H1 (cell line): ENCODE results near the gene MALT1. TPM values are rescaled to one million over a fixed set of nuclear protein-coding genes. Genes with fewer than 3 reads are reported as not detected.

Source experiments
- CTCF ChIA-PET: fragments of 300-600 bp; sonication (Branson Sonifier 250); formaldehyde crosslinking; loops from one replicate; lab custom pipeline; 2021; ENCODE audit not compliant: partially characterized antibody; lab: Charles Lee
- POLR2A ChIA-PET: fragments of 300-600 bp; sonication (Branson Sonifier 250); formaldehyde crosslinking; loops from one replicate; lab custom pipeline; 2021; ENCODE audit warnings: inconsistent platforms; ENCODE audit not compliant: partially characterized antibody; lab: Charles Lee
- DNase-seq, 2 experiments: peaks; one replicate each; pipeline versions ENCODE4 v3.0.0 to v3.0.0-alpha.2; 2010 to 2022; ENCODE audit warnings: low spot score in 2 of 2, low read depth in 1 of 2, mixed read lengths in 1 of 2
- FAIRE-seq: peaks from 2 replicates; lab custom pipeline; 2011; peaks lifted over from hg19 to GRCh38; lab: Jason Lieb, UNC
- H2AFZ ChIP-seq: 2 replicates; pipeline ENCODE4 v1.8.1; 2012; ENCODE audit warnings: low read length, inconsistent platforms
- H2AK5ac ChIP-seq: 2 replicates; pipeline ENCODE4 v1.6.1; 2013; ENCODE audit warnings: low read depth, low read length
- H2BK120ac ChIP-seq: replicated peaks from 2 replicates; pipeline ENCODE3; 2013; ENCODE audit warnings: low read depth, low read length, inconsistent platforms
- H2BK12ac ChIP-seq: 2 replicates; pipeline ENCODE4 v1.6.1; 2013; ENCODE audit warnings: low read depth, low read length
- H2BK15ac ChIP-seq: 2 replicates; pipeline ENCODE4 v1.6.1; 2013; ENCODE audit warnings: low read length
- H2BK20ac ChIP-seq: 2 replicates; pipeline ENCODE4 v1.6.1; 2013; ENCODE audit warnings: low read length
- H2BK5ac ChIP-seq: 2 replicates; pipeline ENCODE4 v1.6.1; 2013; ENCODE audit warnings: low read depth, low read length
- H3K14ac ChIP-seq: 2 replicates; pipeline ENCODE4 v1.6.1; 2013; ENCODE audit warnings: inconsistent platforms; ENCODE audit not compliant: insufficient read length
- H3K18ac ChIP-seq: 2 replicates; pipeline ENCODE4 v1.6.1; 2013; ENCODE audit warnings: low read length; ENCODE audit errors: extremely low read depth
- H3K23ac ChIP-seq: 2 replicates; pipeline ENCODE4 v1.6.1; 2013; ENCODE audit warnings: inconsistent platforms; ENCODE audit not compliant: insufficient read length
- H3K23me2 ChIP-seq: 2 replicates; pipeline ENCODE4 v1.6.1; 2013; ENCODE audit warnings: low read depth, low read length
- H3K27ac ChIP-seq: 2 replicates; pipeline ENCODE4 v1.6.1; 2011; ENCODE audit warnings: low read depth, low read length, inconsistent platforms
- H3K27me3 ChIP-seq, 4 experiments: replicated peaks in 1 of 4; 1 replicate in 1 of 4; 2 replicates in 3 of 4; pipeline versions ENCODE4 v1.6.1 to v1.8.1; 2011 to 2013; ENCODE audit warnings: low read length in 3 of 4, mild to moderate bottlenecking in 3 of 4, inconsistent platforms in 2 of 4, mixed read lengths in 2 of 4, moderate library complexity in 1 of 4; ENCODE audit not compliant: control insufficient read depth in 3 of 4, insufficient read depth in 3 of 4; ENCODE audit errors: extremely low read depth in 1 of 4
- H3K36me3 ChIP-seq, 4 experiments: 2 replicates each; pipeline versions ENCODE4 v1.6.1 to v1.8.1; 2011 to 2013; ENCODE audit warnings: mild to moderate bottlenecking in 4 of 4, low read length in 3 of 4, moderate library complexity in 2 of 4, control low read depth in 1 of 4, inconsistent platforms in 1 of 4; ENCODE audit not compliant: insufficient read depth in 4 of 4, control insufficient read depth in 2 of 4
- H3K4ac ChIP-seq: replicated peaks from 2 replicates; pipeline ENCODE3; 2013; ENCODE audit warnings: low read length, low read depth, mixed read lengths, inconsistent platforms; ENCODE audit not compliant: insufficient read length
- H3K4me1 ChIP-seq, 4 experiments: replicated peaks in 1 of 4; 1 replicate in 1 of 4; 2 replicates in 3 of 4; pipeline versions ENCODE4 v1.6.1 to v1.8.1; 2011 to 2013; ENCODE audit warnings: low read length in 3 of 4, inconsistent platforms in 2 of 4, mixed read lengths in 1 of 4; ENCODE audit not compliant: insufficient read depth in 4 of 4, control insufficient read depth in 3 of 4
- H3K4me2 ChIP-seq, 2 experiments: 2 replicates each; pipeline versions ENCODE4 v1.6.1 to v1.8.1; 2011 to 2013; ENCODE audit warnings: low read depth in 2 of 2, low read length in 2 of 2, control low read depth in 1 of 2, inconsistent platforms in 1 of 2, mild to moderate bottlenecking in 1 of 2; ENCODE audit not compliant: insufficient read depth in 1 of 2
- H3K4me3 ChIP-seq, 4 experiments: fragments of 200-600, 300-600 bp in 1 of 4; sonication (generic), shearing (Covaris generic), sonication (Bioruptor Twin) in 1 of 4; 2 replicates each; pipeline versions ENCODE4 v1.5.1 to v1.8.1; 2011 to 2016; ENCODE audit warnings: low read length in 4 of 4, low read depth in 3 of 4, control low read depth in 2 of 4, inconsistent platforms in 2 of 4, mild to moderate bottlenecking in 2 of 4, mixed read lengths in 1 of 4, moderate library complexity in 1 of 4; ENCODE audit not compliant: insufficient read depth in 2 of 4; ENCODE audit errors: extremely low read depth in 1 of 4
- H3K56ac ChIP-seq: replicated peaks from 2 replicates; pipeline ENCODE3; 2013; ENCODE audit warnings: low read depth, mild to moderate bottlenecking, mixed read lengths, low read length, inconsistent platforms; ENCODE audit not compliant: insufficient read length
- H3K79me1 ChIP-seq: 2 replicates; pipeline ENCODE4 v1.6.1; 2013; ENCODE audit warnings: low read depth, low read length, control low read depth
- H3K79me2 ChIP-seq, 2 experiments: 2 replicates each; pipeline versions ENCODE4 v1.6.1 to v1.8.1; 2012 to 2013; ENCODE audit warnings: low read length in 2 of 2, mild to moderate bottlenecking in 2 of 2, inconsistent platforms in 1 of 2; ENCODE audit not compliant: insufficient read depth in 2 of 2, control insufficient read depth in 1 of 2
- H3K9ac ChIP-seq, 4 experiments: replicated peaks in 1 of 4; 1 replicate in 1 of 4; 2 replicates in 3 of 4; pipeline versions ENCODE4 v1.6.1 to v1.8.1; 2011 to 2013; ENCODE audit warnings: low read depth in 3 of 4, low read length in 3 of 4, control low read depth in 2 of 4, mild to moderate bottlenecking in 2 of 4, moderate library complexity in 2 of 4, inconsistent platforms in 1 of 4; ENCODE audit errors: extremely low read depth in 1 of 4
- H3K9me3 ChIP-seq, 2 experiments: 2 replicates each; pipeline versions ENCODE4 v1.6.1 to v1.8.1; 2012 to 2013; ENCODE audit warnings: mild to moderate bottlenecking in 2 of 2, moderate library complexity in 2 of 2, control low read depth in 1 of 2, inconsistent platforms in 1 of 2, low read depth in 1 of 2, low read length in 1 of 2, mixed read lengths in 1 of 2; ENCODE audit not compliant: insufficient read depth in 2 of 2
- H4K20me1 ChIP-seq, 2 experiments: replicated peaks in 1 of 2; 2 replicates each; pipeline versions ENCODE3 to v1.8.1; 2011 to 2013; ENCODE audit warnings: inconsistent platforms in 2 of 2, low read length in 2 of 2, mild to moderate bottlenecking in 1 of 2; ENCODE audit not compliant: insufficient read depth in 2 of 2, control insufficient read depth in 1 of 2
- H4K5ac ChIP-seq: 2 replicates; pipeline ENCODE4 v1.6.1; 2013; ENCODE audit warnings: low read length, low read depth, mixed read lengths, inconsistent platforms; ENCODE audit not compliant: insufficient read length
- H4K8ac ChIP-seq: 2 replicates; pipeline ENCODE4 v1.8.0; 2013; ENCODE audit warnings: mild to moderate bottlenecking, moderate library complexity, low read length, inconsistent platforms; ENCODE audit not compliant: insufficient read depth; ENCODE audit errors: extremely low read depth
- H4K91ac ChIP-seq: replicated peaks from 2 replicates; pipeline ENCODE3; 2013; ENCODE audit warnings: low read length, mixed read lengths, inconsistent platforms; ENCODE audit not compliant: insufficient read length
- BCL11A ChIP-seq, 2 experiments: IDR thresholded peaks; one replicate each; pipeline ENCODE4 v1.6.1; 2011; ENCODE audit warnings: low read depth in 2 of 2, low read length in 2 of 2, mild to moderate bottlenecking in 2 of 2
- CHD1 ChIP-seq: IDR thresholded peaks from 2 replicates; pipeline ENCODE4 v1.6.1; 2012; ENCODE audit warnings: low read depth, low read length, improper control_type of control experiment
- CHD2 ChIP-seq: IDR thresholded peaks from 2 replicates; pipeline ENCODE4 v1.6.1; 2012; ENCODE audit warnings: low read length, improper control_type of control experiment
- KDM1A ChIP-seq: fragments of 200-600, 300-600 bp; sonication (generic); IDR thresholded peaks from 2 replicates; pipeline ENCODE4 v1.7.1; 2016; ENCODE audit warnings: mild to moderate bottlenecking, low read length, borderline replicate concordance
- KDM4A ChIP-seq: IDR thresholded peaks from one replicate; pipeline ENCODE4 v1.7.1; 2012; ENCODE audit warnings: low read depth, mild to moderate bottlenecking, moderate library complexity, low read length, inconsistent platforms; ENCODE audit not compliant: severe bottlenecking
- MAFK ChIP-seq: IDR thresholded peaks from 2 replicates; pipeline ENCODE4 v1.6.1; 2012; ENCODE audit warnings: low read depth, mild to moderate bottlenecking, improper control_type of control experiment, low read length
- POLR2AphosphoS5 ChIP-seq: IDR thresholded peaks from 2 replicates; pipeline ENCODE4 v1.6.1; 2011; ENCODE audit warnings: low read depth, low read length
- POU5F1 ChIP-seq: IDR thresholded peaks from 2 replicates; pipeline ENCODE4 v1.6.1; 2011; ENCODE audit warnings: low read depth, mild to moderate bottlenecking, low read length, moderate library complexity
- RFX5 ChIP-seq: IDR thresholded peaks from 2 replicates; pipeline ENCODE4 v1.6.1; 2011; ENCODE audit warnings: low read depth, low read length, improper control_type of control experiment, borderline replicate concordance
- SP4 ChIP-seq: IDR thresholded peaks from 2 replicates; pipeline ENCODE4 v1.6.1; 2012; ENCODE audit warnings: low read length, inconsistent platforms
- SRF ChIP-seq: IDR thresholded peaks from 2 replicates; pipeline ENCODE4 v1.6.1; 2011; ENCODE audit warnings: mild to moderate bottlenecking, low read depth, low read length, moderate library complexity
- WGBS, 2 experiments: shearing (Covaris generic) in 1 of 2; methylation state at CpG; one replicate each; pipeline versions ENCODE4 v1.1.6 to v1.1.7; 2013 to 2015; ENCODE audit warnings: low lambda C conversion rate in 2 of 2, mixed read lengths in 2 of 2, inconsistent platforms in 1 of 2, low coverage in 1 of 2, missing lambda C conversion rate in 1 of 2; ENCODE audit not compliant: insufficient replicate concordance in 2 of 2, insufficient coverage in 1 of 2, insufficient read length in 1 of 2; ENCODE audit errors: extremely low coverage in 1 of 2, missing lambda C conversion rate in 1 of 2; 5-methylcytosine and 5-hydroxymethylcytosine counted together
- polyA plus RNA-seq, 7 experiments: library from polyadenylated mRNA; depleted of rRNA in 3 of 7; stranded (reverse) in 5 of 7; unstranded in 2 of 7; fragments of >200 nt in 5 of 7; fragments of 200-250 nt in 2 of 7; gene quantifications; 1 replicate in 5 of 7; 2 replicates in 1 of 7; 4 replicates in 1 of 7; pipeline versions ENCODE4 v1.2.1 to v1.2.3, GENCODE V29; 2011 to 2013; ENCODE audit warnings: missing spikeins in 2 of 7, mixed read lengths in 2 of 7
- total RNA-seq: library from RNA; stranded (reverse); fragmentation: NEBNext Ultra II Directional; extraction: Animal tissue kit (Norgen Biotek cat#: 25700); gene quantifications from 2 replicates; pipeline ENCODE4 v1.2.1, GENCODE V29; 2021
- TF ChIP-seq, protein P1 (sequence below): IDR thresholded peaks from 2 replicates; pipeline ENCODE4 v1.6.1; 2011; ENCODE audit warnings: low read depth, mild to moderate bottlenecking, low read length; ENCODE audit not compliant: insufficient read depth
- TF ChIP-seq, protein P2 (sequence below): IDR thresholded peaks from 2 replicates; pipeline ENCODE4 v1.6.1; 2012; ENCODE audit warnings: inconsistent platforms

MALT1 gene
- total and polyA plus RNA-seq, 2 of the 8 experiments (the other 6 are each of a cell fraction or from before 2014, with no cell fraction given), result 10.7 to 25.9 TPM

DNA sequence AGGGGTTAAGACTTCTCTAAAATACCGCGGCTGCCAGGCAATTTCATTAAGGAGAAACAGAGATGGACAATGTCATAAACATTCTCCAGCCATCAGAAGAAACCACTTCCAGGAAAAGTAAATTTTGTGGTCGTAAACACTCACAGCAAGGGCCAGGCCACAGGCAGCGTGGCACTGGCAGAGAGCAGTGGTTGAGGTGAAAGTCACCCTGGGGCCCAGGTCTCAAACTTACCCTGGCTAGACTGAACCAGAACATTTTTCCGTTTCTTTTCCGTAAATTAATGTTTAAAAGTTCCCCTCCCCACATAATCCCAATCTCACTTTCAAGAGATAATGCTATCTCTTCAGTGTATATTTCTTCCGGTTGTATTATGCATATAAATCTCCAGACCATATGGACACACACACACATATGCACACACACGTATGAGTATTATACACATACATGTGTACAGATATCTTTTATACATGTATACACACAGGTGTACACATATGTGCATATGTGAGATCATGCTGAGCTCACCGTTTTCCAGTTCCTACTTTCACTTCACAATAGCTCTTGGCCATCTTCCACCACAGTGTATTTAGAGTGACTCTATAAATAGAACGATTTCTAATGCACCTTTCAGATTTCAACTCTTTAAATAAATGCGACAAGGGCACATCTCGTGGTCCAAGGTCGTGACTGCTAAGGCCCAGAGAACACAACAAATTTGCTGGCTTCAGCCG lies 90.1 kb downstream of the MALT1 start:
- POLR2A ChIA-PET, result no interaction called here
- no peak overlapping the region for H2AK5ac ChIP-seq
- H3K36me3 ChIP-seq, result no peaks in the 10 kb centered on the region
- H3K79me1 ChIP-seq, result no peaks in the 10 kb centered on the region
- TF ChIP-seq SRF (no peak), RFX5 (no peak), SP4 (no peak), KDM1A (no peak), POU5F1 (no peak), MAFK (no peak), CHD2 (no peak), KDM4A (no peak), POLR2AphosphoS5 (no peak), CHD1 (no peak), BCL11A (IDR thresholded peaks at IDR 0.05; ENCODE audit: low read depth in 2 of 2, low read length in 2 of 2) (no peak)
- TF ChIP-seq, protein P1, sequence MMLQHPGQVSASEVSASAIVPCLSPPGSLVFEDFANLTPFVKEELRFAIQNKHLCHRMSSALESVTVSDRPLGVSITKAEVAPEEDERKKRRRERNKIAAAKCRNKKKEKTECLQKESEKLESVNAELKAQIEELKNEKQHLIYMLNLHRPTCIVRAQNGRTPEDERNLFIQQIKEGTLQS, result no peak
- TF ChIP-seq, protein P2, sequence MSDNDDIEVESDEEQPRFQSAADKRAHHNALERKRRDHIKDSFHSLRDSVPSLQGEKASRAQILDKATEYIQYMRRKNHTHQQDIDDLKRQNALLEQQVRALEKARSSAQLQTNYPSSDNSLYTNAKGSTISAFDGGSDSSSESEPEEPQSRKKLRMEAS, result no peak
- H3K4me1 ChIP-seq, result peaks cover 0 to 7% (median 0%) of the 10 kb centered on the region in 4 experiments; a peak in 3 of 7 replicates
- no peaks in the 10 kb centered on the region; the same call in 1 of the 2 replicates for H3K23me2 ChIP-seq
- H3K79me2 ChIP-seq, result no peaks in the 10 kb centered on the region
- no peak overlapping the region for H4K91ac ChIP-seq
- H2BK120ac ChIP-seq, result no peak overlapping the region
- no peak overlapping the region for H3K23ac ChIP-seq
- H3K9me3 ChIP-seq, result no peaks in the 10 kb centered on the region
- H4K20me1 ChIP-seq, result no peaks in the 10 kb centered on the region
- 91% methylated on average over 14 of the region's 14 CpGs; no CpG with 5 or more reads in 1 of the 2 experiments for WGBS, 2 experiments
- H2BK15ac ChIP-seq, result no peak overlapping the region
- H2BK5ac ChIP-seq, result no peak overlapping the region
- CTCF ChIA-PET, result interaction anchor here (0.6 to 26.9 kb wide), 5 partner anchors 16 to 304 kb away, joined by 3 to 591 read pairs (median 3); no protein-coding TSS in a partner anchor
- H2BK12ac ChIP-seq, result no peak overlapping the region
- DNase-seq (peak in 1 of 2 experiments; percentile 27), FAIRE-seq (no peak)
- H3K27me3 ChIP-seq, result no peaks in the 10 kb centered on the region
- no peak overlapping the region for H3K4ac ChIP-seq
- H3K4me3 ChIP-seq, result no peak overlapping the region
- no peak overlapping the region for H3K9ac ChIP-seq
- H3K27ac ChIP-seq, result no peak overlapping the region
- H2AFZ ChIP-seq, result no peak overlapping the region
- no peak overlapping the region for H4K8ac ChIP-seq
- H3K18ac ChIP-seq, result no peak overlapping the region
- H2BK20ac ChIP-seq, result no peak overlapping the region
- H4K5ac ChIP-seq, result no peak overlapping the region
- H3K56ac ChIP-seq, result no peak overlapping the region
- no peak overlapping the region for H3K14ac ChIP-seq
- no peak overlapping the region for H3K4me2 ChIP-seq
